CD14-positive monocyte (primary cell): ENCODE data around the gene MRPL9. TPM values are rescaled to one million over a fixed set of nuclear protein-coding genes. Genes with fewer than 3 reads are reported as not detected.

ENCODE experiments used
- DNase-seq, 3 donors: peaks; one replicate each; pipeline ENCODE4 v3.0.0-alpha.2; 2011 to 2022
- H2AFZ ChIP-seq: 2 replicates; pipeline ENCODE4 v1.6.0; 2012; ENCODE audit warnings: mild to moderate bottlenecking, low read depth, low read length, inconsistent platforms; ENCODE audit not compliant: insufficient read depth, poor library complexity, severe bottlenecking
- H3K27ac ChIP-seq, 2 donors: 1 replicate in 1 of 2; 2 replicates in 1 of 2; pipeline ENCODE4 v1.5.1; 2012 to 2013; ENCODE audit warnings: low read length in 2 of 2, control low read depth in 1 of 2, inconsistent platforms in 1 of 2, low read depth in 1 of 2, mild to moderate bottlenecking in 1 of 2
- H3K27me3 ChIP-seq, 2 donors: one replicate each; pipeline versions ENCODE4 v1.6.0 to v1.6.1; 2011 to 2013; ENCODE audit warnings: low read length in 2 of 2; ENCODE audit not compliant: control insufficient read depth in 2 of 2, insufficient read depth in 2 of 2
- H3K36me3 ChIP-seq, 2 donors: replicated peaks in 1 of 2; 1 replicate in 1 of 2; 2 replicates in 1 of 2; pipeline versions ENCODE4 v1.5.1 to v1.6.1; 2012 to 2013; ENCODE audit warnings: low read length in 2 of 2, control low read depth in 1 of 2, inconsistent platforms in 1 of 2, mild to moderate bottlenecking in 1 of 2; ENCODE audit not compliant: insufficient read depth in 2 of 2, control insufficient read depth in 1 of 2
- H3K4me1 ChIP-seq, 2 donors: 1 replicate in 1 of 2; 2 replicates in 1 of 2; pipeline versions ENCODE4 v1.5.1 to v1.6.1; 2012 to 2013; ENCODE audit warnings: low read length in 2 of 2, control low read depth in 1 of 2, inconsistent platforms in 1 of 2, mild to moderate bottlenecking in 1 of 2, moderate library complexity in 1 of 2; ENCODE audit not compliant: insufficient read depth in 2 of 2, control insufficient read depth in 1 of 2
- H3K4me2 ChIP-seq: replicated peaks from 2 replicates; pipeline ENCODE3; 2012; ENCODE audit warnings: low read length, moderate library complexity, mild to moderate bottlenecking; ENCODE audit not compliant: poor library complexity, severe bottlenecking; ENCODE audit errors: extremely low read depth
- H3K4me3 ChIP-seq, 3 experiments: fragments of 200-600 bp in 1 of 3; sonication (generic) in 1 of 3; replicated peaks in 1 of 3; 1 replicate in 2 of 3; 2 replicates in 1 of 3; pipeline ENCODE4 v1.5.1; 2011 to 2013; ENCODE audit warnings: low read length in 3 of 3, mild to moderate bottlenecking in 3 of 3, control low read depth in 2 of 3, low read depth in 2 of 3, inconsistent platforms in 1 of 3, moderate library complexity in 1 of 3
- H3K79me2 ChIP-seq: 2 replicates; pipeline ENCODE4 v1.6.0; 2012; ENCODE audit warnings: mild to moderate bottlenecking, control low read depth, inconsistent platforms, low read length, moderate library complexity; ENCODE audit not compliant: insufficient read depth
- H3K9ac ChIP-seq: 2 replicates; pipeline ENCODE4 v1.6.0; 2017; ENCODE audit warnings: low read length, mild to moderate bottlenecking; ENCODE audit not compliant: insufficient read depth, poor library complexity, severe bottlenecking
- H3K9me3 ChIP-seq, 2 donors: replicated peaks in 1 of 2; 1 replicate in 1 of 2; 2 replicates in 1 of 2; pipeline versions ENCODE4 v1.5.1 to v1.6.1; 2012 to 2013; ENCODE audit warnings: low read length in 2 of 2, control low read depth in 1 of 2; ENCODE audit not compliant: control insufficient read depth in 1 of 2, insufficient read depth in 1 of 2
- H4K20me1 ChIP-seq: 2 replicates; pipeline ENCODE4 v1.6.0; 2012; ENCODE audit warnings: mild to moderate bottlenecking, low read length, control low read depth, moderate library complexity; ENCODE audit not compliant: insufficient read depth
- H3K27ac Mint-ChIP-seq, 7 donors: one replicate each; pipeline ENCODE4 v1.8.0; 2020; ENCODE audit warnings: mild to moderate bottlenecking in 7 of 7, mixed read lengths in 7 of 7, moderate library complexity in 6 of 7, inconsistent platforms in 2 of 7
- H3K27me3 Mint-ChIP-seq, 3 donors: one replicate each; pipeline ENCODE4 v1.8.0; 2021 to 2022; ENCODE audit warnings: low read depth in 3 of 3, mild to moderate bottlenecking in 3 of 3, mixed read lengths in 3 of 3, moderate library complexity in 3 of 3, inconsistent platforms in 1 of 3
- H3K36me3 Mint-ChIP-seq, 2 donors: one replicate each; pipeline ENCODE4 v1.8.0; 2020; ENCODE audit warnings: mixed read lengths in 2 of 2, inconsistent platforms in 1 of 2, mild to moderate bottlenecking in 1 of 2
- H3K4me1 Mint-ChIP-seq: one replicate; pipeline ENCODE4 v1.8.0; 2020; ENCODE audit warnings: mild to moderate bottlenecking, mixed read lengths
- H3K4me3 Mint-ChIP-seq, 2 donors: one replicate each; pipeline ENCODE4 v1.8.0; 2020; ENCODE audit warnings: mild to moderate bottlenecking in 2 of 2, mixed read lengths in 2 of 2, moderate library complexity in 1 of 2
- H3K9me3 Mint-ChIP-seq, 7 donors: one replicate each; pipeline ENCODE4 v1.8.0; 2020 to 2022; ENCODE audit warnings: mixed read lengths in 7 of 7, mild to moderate bottlenecking in 6 of 7, moderate library complexity in 6 of 7, inconsistent platforms in 2 of 7
- CTCF ChIP-seq: fragments of 200-600 bp; IDR thresholded peaks from one replicate; pipeline ENCODE4 v1.8.0; 2022; ENCODE audit warnings: antibody characterized with exemption, mild to moderate bottlenecking
- WGBS: methylation state at CpG from one replicate; pipeline ENCODE4 v1.1.5; 2013; ENCODE audit warnings: missing lambda C conversion rate; ENCODE audit not compliant: insufficient coverage; 5-methylcytosine and 5-hydroxymethylcytosine counted together
- intact Hi-C, 2 donors: fragments of 100-400 bp; cut with micrococcal nuclease; formaldehyde crosslinking; loops; one replicate each; pipeline versions ENCODE4 v1.15.0 to v1.15.1; 2023
- polyA plus RNA-seq, 3 donors: library from polyadenylated mRNA; depleted of rRNA in 1 of 3; unstranded in 2 of 3; stranded (reverse) in 1 of 3; fragments of 300-500 nt in 2 of 3; fragments of >200 nt in 1 of 3; fragmentation: Illumina TruSeq in 2 of 3; gene quantifications; 1 replicate in 2 of 3; 2 replicates in 1 of 3; pipeline ENCODE4 v1.2.3, GENCODE V29; 2012 to 2021

The MRPL9 gene
- polyA plus RNA-seq, 3 donors: 25.6 to 56.6 (median 56.4) TPM

GRCh38 chr1:151805066-151805820, 41.9 kb upstream of the MRPL9 start, which contains the start of gene LINGO4:
Gene LINGO4 (minus strand): TSS chr1:151805419. CDS start chr1:151802704, 2,715 bp downstream.
- H3K4me3 Mint-ChIP-seq: peak within 1 kb of the TSS in 1 of 2 donors; percentile 4
- DNase-seq: no peak
- H3K27ac Mint-ChIP-seq: no peak within 1 kb of the TSS

GRCh38 chr1:151803915-151804314, 40.6 kb upstream of the MRPL9 start:
- Mint-ChIP-seq H3K27me3 (peaks cover 29 to 35% (median 30%) of the 10 kb centered on the region in 3 donors), H3K27ac (no peak overlapping the region), H3K4me1 (peaks cover 6% of the 10 kb centered on the region), H3K4me3 (peak overlapping the region in 1 of 2 donors; percentile 18), H3K9me3 (no peaks in the 10 kb centered on the region), H3K36me3 (no peaks in the 10 kb centered on the region)
- Histone ChIP-seq H3K9ac (no peak overlapping the region), H3K27me3 (peaks cover 5 to 16% of the 10 kb centered on the region in 2 donors), H3K4me3 (no peak overlapping the region), H3K4me1 (no peaks in the 10 kb centered on the region), H3K4me2 (no peak overlapping the region), H3K27ac (no peak overlapping the region), H4K20me1 (no peaks in the 10 kb centered on the region), H3K9me3 (no peaks in the 10 kb centered on the region), H3K79me2 (no peaks in the 10 kb centered on the region), H3K36me3 (no peaks in the 10 kb centered on the region), H2AFZ (no peak overlapping the region)
- no CpG with 5 or more reads among the region's 3 CpGs for WGBS
- intact Hi-C loops: no loop called here
- TF ChIP-seq CTCF: no peak
- DNase-seq: no peak

More at GRCh38 chr1:151805066-151805820, 41.9 kb upstream of the MRPL9 start, which contains the start of gene LINGO4:
- intact Hi-C loops: no loop called here
- Histone ChIP-seq H3K27ac (no peak within 1 kb of the TSS), H3K27me3 (peaks cover 2 to 9% of the 10 kb centered on the region in 2 donors), H3K36me3 (no peaks in the 10 kb centered on the region), H3K79me2 (no peaks in the 10 kb centered on the region), H3K9ac (no peak within 1 kb of the TSS), H3K4me2 (no peak within 1 kb of the TSS), H3K4me3 (no peak within 1 kb of the TSS), H2AFZ (no peak within 1 kb of the TSS), H3K9me3 (no peaks in the 10 kb centered on the region), H3K4me1 (peaks cover 0 to 6% of the 10 kb centered on the region in 2 donors), H4K20me1 (no peaks in the 10 kb centered on the region)
- Mint-ChIP-seq H3K9me3 (no peaks in the 10 kb centered on the region), H3K36me3 (no peaks in the 10 kb centered on the region), H3K4me1 (peaks cover 16% of the 10 kb centered on the region), H3K27me3 (peaks cover 22 to 28% (median 25%) of the 10 kb centered on the region in 3 donors)
- WGBS: 93% methylated on average over 10 of the region's 12 CpGs
- TF ChIP-seq CTCF: no peak
